NCI-H1092 (cell line): Measurements from ENCODE around the gene LCE4A.
"Not testable (repeated sequence)": the region's sequence is repeated elsewhere in the genome, so short reads cannot be mapped to it uniquely, and the experiment has no call there.

Experiments
- DNase-seq: peaks from one replicate; lab custom pipeline; 2025; lab: John Stamatoyannopoulos, UW

Gene LCE4A, protein sequence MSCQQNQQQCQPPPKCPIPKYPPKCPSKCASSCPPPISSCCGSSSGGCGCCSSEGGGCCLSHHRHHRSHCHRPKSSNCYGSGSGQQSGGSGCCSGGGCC

DNA sequence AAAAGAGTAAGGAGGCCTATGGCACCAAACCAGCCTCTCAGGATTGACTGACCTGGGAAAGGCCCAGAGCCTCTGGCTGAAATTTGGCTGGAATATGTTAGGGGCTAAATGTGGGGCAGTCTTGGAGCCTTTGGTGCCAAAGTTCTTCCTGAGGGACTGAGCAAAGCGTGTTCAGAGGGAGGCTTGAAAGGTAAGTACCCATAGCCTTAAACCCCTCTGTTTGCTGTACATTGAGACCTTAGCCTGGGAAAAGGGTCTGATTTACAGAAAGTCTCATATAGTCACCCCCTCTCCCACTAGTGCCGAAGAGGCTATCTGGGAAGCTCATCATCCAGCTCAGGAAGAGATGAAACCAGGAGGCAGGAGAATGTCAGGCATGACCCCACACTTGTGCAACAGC is at the start of gene LCE4A:
TSS of gene LCE4A (plus strand) at position 301 of the 400 bp plus-strand sequence. CDS start 916 bp downstream, outside the sequence.
- no peak for DNase-seq

DNA sequence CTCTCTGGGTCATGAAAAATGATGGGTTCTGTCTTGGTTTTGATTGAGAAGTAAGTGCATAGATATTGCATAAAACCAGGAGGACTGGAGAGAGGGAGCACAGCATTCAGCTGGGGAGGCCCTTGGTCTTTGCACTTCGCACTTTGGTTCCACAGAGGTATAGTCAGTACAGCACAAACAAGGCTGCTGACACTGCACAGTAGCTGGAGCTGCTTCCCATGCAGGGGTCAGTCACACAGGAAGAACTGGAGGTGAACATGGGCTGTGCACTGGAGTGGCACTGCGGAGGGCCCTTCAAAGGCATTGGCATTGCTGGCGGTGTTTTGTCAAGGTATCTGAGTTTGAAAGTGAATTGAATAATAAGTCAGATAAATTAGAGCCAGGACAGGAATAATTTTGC is 49.3 kb upstream of the LCE4A start:
- DNase-seq, result no peak

DNA sequence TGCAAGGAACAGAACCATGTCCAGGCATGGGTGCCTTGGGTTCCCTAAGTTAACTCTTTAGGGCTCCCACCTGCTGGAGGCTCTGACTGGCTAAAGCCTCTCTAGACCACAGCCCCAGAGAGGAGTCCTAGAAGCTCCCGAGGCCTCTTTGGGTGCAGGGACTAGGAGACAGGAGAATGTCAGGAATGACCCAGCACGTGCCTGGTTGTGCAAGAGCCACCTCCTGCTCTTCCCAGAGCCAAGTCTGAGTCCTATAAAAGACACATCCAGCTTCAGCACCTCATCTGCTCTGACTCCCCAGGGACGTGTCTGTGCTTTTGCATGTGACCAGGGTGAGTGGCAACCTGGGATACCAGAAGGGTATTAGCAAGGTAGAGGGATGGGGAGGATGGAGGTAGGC is 44.9 kb upstream of the LCE4A start, which contains the start of gene LCE2D:
TSS of gene LCE2D (plus strand) at position 283 of the 400 bp plus-strand sequence. CDS start 726 bp downstream, outside the sequence.
- no peak for DNase-seq

DNA sequence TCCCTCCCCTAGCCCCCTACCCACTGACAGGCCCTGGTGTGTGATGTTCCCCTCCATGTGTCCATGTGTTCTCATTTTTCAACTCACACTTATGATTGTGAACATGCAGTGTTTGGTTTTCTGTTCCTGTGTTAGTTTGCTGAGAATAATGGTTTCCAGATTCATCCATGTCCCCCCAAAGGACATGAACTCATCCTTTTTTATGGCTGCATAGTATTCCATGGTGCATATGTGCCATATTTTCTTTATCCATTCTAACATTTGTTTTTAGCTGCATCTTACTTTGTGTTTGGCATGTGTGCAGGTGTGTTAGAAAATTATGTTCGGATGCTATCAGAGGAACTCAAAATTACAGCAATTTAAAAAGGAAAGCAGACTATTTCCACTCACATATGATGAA is 41.8 kb upstream of the LCE4A start:
- DNase-seq, result not testable (repeated sequence)

DNA sequence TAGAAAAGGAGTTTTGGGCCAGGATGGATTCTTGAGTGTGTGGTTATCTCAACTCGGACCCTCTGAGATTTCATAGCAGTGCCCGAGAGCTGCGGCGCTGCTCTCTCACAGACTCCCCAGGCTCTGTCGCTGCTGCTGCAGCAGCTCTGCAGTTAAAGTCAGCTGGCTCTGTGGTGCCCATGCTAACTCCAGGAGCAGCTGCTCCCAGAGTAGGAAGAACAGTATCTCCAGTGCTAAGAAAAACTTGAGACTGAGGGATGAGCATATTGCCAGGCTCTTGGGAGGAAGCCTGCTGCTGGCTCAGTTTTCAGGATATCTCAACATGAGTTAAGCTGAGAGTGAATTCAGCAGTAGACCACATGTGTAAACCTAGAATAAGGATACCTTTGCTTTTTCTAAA is 40.3 kb upstream of the LCE4A start:
- DNase-seq, result no peak

DNA sequence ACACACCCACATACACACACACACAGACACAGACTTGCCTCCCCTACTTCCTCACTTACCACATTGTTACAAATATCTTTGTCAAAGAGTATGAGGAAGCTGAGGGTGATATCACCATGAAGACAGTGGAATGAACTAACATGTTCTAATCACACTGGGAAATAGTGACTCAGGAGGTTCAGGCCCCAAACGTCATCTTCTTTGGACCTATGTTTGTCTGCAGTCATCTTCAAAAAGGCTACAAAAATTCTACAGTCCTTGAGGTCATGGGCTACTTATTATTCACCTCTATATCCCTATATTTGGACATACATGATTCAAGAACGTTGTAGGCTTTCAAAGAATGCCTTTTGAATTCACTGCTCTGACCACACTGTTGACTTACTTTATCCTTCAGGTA is 34.9 kb upstream of the LCE4A start:
- no peak for DNase-seq

DNA sequence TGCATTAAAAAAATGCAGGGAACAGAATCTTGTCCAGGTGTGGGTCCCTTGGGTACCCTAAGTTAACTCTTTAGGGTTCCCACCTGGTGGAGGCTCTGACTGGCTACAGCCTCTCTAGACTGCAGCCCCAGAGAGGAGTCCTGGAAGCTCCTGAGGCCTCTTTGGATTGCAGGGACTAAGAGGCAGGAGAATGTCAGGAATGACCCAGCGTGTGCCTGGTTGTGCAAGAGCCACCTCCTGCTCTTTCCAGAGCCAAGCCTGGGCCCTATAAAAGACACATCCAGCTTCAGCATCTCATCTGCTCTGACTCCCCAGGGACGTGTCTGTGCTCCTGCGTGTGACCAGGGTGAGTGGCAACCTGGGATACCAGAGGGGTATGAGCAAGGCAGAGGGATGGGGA is 33.0 kb upstream of the LCE4A start, which contains the start of gene LCE2C:
TSS of gene LCE2C (plus strand) at position 297 of the 400 bp plus-strand sequence. CDS start 737 bp downstream, outside the sequence.
- DNase-seq, result not testable (repeated sequence)

DNA sequence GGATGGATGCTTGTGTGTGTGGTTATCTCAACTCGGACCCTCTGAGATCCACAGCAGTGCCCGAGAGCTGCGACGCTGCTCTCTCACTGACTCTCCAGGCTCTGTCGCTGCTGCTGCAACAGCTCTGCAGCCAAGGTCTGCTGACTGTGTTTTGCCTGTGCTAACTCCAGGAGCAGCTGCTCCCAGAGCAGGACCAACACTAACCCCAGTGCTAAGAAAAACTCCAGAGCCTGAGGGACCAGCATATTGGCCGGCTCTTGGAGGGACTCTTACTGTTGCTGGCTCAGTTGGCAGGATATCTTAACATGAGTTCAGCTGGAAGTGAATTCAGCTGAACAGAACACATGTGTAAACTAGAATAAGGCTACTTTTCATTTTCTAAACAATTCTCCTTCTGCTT is 28.5 kb upstream of the LCE4A start:
- no peak for DNase-seq

DNA sequence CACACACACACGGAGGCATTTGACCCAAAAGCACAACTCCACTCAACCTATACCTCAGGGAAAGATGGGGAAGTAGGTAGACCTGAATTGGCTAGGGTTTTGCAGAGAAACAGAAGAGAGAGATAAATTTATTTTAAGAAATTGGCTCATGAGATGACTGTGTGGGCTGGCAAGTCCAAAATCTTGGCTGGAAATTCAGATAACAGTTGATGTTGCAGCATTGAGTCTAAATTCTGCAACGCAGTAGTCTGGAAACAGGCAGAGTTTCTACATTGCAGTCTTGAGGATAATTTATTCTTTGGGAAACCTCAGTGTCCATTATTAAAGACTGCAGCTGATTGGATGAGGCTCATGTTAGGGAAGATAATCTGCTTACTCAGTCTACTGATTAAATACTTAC is 26.3 kb upstream of the LCE4A start:
- DNase-seq, result no peak

DNA sequence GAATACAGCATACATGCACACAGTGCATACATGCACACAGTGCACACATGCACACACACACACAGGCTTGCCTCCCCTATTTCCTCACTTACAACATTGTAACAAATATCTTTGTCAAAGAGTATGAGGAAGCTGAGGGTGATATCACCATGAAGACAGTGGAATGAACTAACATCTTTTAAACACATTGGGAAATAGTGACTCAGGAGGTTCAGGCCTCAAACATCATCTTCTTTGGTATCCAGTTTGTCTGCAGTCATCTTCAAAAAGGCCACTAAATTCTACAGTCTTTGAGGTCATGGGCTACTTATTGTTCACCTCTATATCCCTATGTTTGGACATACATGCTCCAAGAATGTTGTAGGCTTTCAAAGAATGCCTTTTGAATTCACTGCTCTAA is 24.1 kb upstream of the LCE4A start:
- no peak for DNase-seq

DNA sequence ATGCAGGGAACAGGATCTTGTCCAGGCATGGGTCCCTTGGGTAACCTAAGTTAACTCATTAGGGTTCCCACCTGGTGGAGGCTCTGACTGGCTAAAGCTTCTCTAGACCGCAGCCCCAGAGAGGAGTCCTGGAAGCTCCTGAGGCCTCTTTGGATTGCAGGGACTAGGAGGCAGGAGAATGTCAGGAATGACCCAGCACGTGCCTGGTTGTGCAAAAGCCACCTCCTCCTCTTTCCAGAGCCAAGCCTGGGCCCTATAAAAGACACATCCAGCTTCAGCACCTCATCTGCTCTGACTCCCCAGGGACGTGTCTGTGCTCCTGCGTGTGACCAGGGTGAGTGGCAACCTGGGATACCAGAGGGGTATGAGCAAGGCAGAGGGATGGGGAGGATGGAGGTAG is 22.1 kb upstream of the LCE4A start, which contains the start of gene LCE2B:
TSS of gene LCE2B (plus strand) at position 301 of the 400 bp plus-strand sequence. CDS start 721 bp downstream, outside the sequence.
- DNase-seq, result not testable (repeated sequence)

DNA sequence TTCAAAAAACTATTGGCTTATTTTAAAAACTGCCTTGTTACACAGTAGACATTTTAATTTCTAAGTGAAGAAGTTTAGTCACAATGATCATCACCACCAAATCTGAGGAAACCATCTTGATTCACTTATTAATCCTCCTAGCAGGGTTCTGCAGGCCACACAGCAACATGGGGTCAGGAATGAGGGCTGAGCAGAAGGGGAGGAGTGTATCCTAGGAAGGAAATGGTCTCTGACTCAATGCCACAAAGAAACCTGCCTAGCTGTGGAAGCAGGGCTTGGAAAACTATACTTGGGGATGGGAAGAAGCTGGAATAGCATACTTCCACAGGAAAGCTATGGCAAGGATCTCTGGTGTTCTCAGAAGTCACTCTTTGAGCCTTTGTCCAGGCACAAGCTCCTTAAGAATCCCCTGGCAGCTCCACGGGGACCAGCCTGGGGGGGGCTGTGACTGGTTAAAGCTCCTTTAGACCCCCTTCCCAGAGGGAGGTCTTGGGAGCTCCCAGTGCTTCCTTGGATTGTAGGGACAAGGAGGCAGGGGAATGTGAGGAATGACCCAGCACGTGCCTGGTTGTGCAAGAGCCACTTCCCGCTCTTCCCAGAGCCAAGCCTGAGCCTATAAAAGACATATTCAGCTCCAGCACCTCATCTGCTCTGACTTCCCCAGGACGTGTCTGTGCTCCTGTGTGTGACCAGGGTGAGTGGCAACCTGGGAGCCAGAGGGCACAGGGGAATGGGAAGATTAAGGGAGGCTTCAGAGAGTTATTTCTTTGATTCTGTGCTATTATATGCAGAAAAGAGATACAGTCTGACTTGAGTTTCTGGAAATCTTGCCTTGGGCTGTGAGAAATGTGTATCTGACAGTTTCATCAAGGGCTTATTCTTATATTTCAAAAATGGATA is 10.0 kb upstream of the LCE4A start, which contains the start of gene LCE2A:
TSS of gene LCE2A (plus strand) at position 645 of the 900 bp plus-strand sequence. CDS start 557 bp downstream, outside the sequence.
- no peak for DNase-seq

DNA sequence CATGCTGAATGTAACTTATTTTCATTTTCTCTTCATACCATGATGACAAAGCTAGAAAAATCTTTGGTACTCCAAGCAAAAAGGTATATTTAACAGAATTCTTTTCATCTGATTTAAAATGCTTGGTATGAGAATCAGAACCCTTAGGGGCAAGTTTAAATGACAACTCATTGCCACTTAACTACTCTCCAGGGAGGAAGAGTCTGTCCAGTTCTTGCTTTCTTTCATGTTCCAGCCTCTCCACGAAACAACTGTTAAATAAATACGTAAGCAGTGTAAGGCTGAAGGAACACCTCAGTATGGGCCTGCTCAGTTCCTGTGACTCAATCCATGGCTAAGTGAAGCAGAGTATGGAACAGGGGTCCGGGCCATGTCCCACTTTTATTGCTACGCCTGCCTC is 8.2 kb upstream of the LCE4A start:
- DNase-seq, result no peak

DNA sequence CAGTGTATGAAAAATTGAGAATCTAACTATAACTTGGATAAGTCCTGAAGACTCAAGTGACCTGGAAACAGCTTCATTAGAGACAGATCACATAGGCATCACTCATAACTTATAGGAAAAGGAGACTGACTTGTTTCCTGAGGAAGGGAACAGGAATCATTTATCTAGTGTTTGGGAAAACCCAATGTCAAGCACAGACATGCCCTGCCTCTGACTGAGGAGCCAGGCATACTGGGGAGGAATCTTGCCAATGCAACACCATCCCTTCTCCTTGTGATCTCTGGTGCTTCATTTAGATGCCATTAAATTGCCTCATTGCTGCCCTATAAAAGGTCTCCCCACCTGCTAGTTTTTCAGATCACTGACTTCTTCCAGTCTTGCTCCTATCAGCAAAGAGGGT is 10.3 kb downstream of the LCE4A start:
- DNase-seq, result no peak

DNA sequence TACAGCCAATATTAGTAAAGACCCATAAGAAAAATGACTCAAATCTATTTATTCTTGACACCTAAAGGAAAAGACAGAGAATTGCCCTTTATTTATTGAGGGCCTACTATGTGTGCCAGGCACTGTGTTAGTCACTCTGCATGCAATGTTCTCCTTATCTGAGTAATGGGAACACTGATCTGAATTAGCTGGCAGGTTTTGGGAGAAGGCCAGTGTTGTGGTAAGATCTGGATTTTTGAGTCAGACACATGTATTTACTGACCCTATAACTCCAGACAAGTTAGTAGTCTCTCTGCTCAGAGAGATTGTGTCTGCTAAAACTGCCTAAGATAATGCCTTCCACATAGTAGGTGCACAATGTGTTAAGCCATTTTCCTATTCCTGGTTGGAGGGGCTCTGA is 17.3 kb downstream of the LCE4A start:
- no peak for DNase-seq

DNA sequence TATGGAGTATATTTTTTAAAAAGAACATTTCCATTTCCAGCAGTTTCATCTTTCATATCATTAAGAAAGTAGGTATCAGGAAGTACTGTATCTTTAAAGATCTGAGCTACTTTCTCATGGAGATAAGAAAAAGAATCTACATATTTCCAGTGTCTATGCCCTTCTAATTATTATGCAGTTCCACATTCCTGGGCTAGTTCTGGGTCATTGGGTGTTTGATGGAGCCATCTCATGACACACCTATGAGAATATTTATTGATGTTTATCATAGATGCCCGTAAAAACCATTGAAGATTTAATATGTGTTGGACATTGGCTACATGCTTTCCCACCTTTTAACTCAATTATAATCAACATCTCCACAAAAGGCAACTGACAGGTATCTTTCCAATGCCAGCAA is 21.0 kb downstream of the LCE4A start:
- DNase-seq, result no peak

DNA sequence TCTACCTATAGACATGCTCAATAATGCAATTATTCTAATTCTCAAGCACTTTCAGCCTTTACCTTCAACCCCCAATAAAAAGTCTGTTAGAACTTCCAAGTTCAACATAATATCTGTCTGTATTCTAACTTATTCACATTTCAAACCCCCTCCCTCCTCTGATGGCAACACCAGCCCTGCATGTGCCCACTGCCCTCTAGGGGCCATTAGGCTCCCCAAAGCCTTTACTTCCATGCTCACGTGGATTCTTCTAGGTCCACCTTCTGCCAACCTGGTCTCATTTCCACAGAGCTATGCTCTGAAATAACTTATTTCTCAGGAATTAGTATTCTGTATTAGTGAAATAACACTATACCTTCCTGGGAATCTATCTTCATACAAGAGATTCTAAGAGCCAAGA is 27.7 kb downstream of the LCE4A start:
- no peak for DNase-seq

DNA sequence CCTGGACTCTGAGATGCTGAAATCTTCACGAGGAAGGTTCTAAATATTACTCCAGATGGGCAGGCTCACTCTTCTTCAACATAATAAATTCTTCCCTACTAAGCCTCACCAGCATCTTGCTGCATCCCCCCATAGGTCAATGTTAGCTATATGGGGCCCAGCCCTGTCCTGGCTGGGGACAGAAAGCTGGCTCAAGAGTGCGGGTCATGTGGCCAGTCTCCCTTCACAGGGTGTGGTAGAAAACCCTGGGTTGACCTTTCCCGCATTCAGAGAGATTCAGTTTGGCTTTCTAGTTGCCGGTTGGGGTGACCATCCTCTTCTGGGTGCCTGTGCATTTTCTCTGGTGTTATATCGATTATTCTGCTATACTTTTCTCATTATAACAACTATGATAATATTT is 30.0 kb downstream of the LCE4A start:
- DNase-seq, result no peak

DNA sequence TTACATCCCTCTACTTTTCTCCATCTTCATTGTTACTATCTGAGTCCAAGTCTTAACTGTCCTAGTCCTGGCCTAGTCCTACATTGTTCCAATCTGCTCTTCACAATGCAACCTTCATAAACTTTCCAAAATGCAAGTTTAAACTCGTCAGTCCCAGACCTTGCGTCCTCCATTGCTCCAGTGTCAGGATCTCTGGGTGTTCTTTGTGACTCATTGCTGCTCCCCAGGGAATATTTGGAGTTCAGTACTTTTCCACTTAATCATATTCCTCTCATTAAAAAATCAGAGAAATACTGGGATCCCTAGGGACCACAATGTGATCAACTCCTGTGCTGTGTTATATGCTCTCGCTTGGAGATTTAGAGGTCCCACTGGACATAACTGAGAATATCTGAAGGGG is 31.9 kb downstream of the LCE4A start:
- DNase-seq, result no peak

DNA sequence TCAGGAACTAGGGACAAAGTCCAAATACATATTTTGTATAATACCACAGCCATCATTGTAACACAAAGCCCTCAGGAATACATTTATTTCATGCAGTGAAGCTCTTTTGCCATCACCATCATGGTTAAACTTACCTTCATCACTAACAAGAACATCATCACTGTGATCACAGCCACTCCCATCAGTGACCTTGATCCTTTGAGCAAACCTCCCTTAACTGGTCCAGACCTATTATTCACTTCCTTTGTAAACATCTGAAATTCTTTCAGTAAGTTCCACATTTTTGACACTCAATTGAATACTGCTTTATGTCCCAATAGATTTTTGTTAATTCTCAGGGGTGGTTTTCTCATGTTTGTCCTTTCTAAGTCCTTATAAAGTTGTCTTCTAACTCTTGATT is 33.7 kb downstream of the LCE4A start:
- no peak for DNase-seq

DNA sequence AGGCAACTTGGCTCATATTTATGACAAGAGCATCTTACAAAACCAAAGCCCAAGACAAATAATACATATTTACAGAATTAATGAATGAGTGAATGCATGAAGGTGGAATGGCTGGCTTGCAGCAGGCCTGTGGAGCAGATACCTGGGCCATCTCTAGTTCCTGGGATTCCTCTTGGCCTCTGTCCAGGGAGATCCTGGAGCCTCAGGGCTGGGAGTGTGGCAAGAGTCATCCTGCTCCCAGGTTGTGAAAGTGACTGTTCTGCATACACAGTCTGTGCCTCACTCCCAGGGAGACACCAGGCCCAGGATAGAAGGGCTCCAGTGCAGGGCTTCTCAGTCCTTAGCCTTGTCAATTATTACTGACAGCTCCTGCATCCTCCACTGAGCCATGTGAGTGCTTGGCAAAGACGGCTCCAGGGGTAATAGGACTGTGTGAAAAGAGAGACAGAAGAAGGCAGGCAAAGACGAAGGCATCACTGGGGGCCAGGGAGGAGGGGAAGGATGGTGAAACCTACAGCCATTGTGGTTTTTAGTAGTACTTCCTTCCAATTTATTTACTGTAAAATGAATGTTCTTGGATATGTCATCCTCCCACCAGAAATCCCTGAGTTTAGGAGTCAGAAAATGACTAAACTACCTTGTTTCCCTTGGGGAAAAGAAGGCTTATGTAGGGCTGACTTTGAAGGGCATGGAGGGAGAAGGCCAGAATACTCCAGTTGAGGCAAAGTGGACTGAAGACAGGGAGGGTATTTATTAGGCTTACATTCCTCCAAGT is 35.6 kb downstream of the LCE4A start:
- DNase-seq, result no peak

DNA sequence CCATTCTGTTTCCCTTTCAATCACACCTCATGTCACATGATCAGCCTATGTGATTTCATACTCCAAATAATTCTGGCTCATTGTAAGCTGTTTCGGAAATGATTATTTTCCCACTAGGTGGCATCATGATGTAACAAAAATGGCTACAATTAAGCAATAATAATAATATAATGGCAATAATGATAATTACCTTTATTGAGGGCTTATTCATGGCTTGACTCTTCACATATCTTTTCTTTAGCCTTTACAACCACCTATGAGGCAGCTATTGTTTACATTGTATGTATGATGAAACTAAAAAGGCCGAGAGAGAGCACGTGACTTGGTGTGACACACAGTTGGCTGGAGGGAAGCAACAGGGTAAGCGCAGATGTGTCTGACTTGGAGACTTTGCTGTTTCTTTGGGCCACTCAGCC is 37.3 kb downstream of the LCE4A start:
- DNase-seq, result no peak
